ENCODE measurements around the gene ENTREP1.

ENTREP1 gene

DNA sequence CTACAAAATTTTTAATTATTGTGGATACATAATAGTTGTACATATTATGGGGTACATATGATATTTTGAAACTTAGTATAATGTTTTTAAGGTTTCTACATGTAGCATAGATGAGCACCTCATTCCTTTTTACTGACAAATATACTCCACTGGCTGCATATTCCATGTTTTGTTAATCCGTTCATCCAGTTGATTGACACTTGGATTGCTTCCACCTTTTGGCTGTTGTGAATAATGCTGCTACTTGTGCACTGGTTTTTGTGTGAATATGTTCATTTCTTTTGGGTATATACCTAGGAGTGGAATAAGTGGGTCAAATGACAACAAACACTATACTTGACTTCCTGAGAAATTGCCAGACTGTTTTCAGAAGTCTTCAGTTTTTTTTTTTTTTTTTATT, 2.8 kb upstream of the ENTREP1 start:
- DNase-seq, result no peak

DNA sequence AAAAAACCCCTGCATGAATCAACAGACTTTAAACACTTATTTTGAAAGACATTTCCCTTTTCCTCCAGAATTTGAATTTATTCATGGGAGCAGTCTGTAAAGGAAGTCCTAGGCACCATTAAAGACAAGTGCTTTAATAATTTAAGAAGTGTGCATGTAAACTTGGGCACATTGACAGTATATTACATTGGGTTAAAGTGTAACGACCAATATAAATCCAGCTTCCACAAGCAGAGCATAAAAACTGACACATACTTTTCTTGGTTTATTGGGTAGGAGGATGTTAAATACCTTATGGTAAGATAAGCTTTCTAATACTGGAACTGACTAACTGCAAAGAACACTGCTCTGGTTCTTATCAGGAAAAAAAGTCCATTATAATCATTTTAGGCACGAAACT, 1.2 kb upstream of the ENTREP1 start:
- no peak for DNase-seq

DNA sequence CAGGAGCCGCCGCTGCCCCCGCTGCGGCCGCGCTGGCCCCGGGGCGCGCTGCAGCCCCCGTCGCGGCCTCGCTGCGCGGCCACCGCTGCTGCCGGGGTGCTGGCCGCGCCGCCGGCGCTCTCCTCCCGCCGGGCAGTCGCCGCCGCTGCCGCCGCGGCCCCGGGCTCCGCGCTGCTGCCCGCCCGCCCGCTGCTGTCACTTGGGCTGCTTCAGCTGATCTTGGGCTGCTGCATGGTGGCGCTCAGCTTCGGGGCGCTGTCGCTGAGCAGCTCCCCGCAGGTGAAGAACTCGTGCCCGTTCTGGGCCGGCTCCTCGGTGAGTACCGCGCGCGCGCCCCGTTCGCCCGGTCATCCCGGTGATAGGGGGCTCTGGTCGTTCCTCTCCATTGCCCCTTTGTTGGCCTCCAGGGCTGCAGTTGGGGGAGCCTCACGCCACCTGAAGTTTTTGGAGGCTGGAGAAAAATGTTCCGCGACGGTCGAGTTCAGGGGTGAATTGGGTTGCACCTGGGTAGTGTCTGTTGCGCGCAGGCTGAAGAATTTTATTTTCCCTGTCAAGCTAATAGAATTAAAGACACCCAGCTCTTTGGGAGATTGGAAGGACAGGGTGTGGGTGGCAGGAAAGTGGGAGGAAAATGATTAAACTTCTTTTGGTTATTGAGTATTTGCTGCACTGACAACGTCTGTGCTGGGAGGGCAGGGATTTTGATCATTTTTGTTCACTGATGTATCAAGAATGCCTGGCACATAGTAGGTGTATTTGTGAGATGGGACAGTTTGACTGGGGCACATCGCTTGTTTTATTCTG, 596 bp downstream of the ENTREP1 start:
- no peak for DNase-seq

DNA sequence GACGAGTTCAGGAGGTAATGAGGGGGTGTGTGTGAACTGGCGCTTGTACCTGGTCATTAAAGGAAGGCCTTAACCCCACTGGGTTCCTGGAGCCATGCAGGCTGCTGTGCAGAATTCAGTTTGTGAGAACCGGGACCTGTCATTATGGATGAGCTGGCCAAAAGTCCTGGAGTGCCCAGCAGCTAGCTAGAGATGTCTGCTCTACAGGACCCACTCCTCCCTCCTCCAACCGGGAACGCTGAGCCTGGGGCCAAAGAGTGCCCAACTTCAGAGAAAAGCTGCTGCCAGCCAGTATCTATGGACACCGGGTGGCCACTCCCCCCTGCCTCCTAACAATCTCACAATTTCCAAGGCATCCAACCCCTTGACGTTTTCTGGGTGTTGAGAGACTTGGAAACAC, 1.2 kb downstream of the ENTREP1 start:
- no peak for DNase-seq

DNA sequence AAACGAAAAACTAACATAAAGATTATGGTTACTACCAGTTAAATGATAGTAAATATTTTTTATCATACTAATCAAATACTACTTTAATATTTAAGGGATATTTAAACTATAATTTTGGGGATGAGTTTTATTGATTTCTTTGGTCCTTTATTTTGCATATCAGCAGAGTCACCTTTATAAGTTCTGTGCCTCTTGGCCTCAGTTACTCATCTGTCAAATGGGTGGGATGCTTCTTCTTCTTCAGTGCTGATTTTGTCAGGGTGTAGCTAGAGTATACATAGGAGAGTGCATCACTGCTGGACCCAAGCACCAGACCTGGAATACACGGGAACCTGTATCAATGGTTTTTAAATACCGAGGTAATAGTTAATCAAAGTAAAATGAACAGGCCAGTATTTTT, 5.6 kb downstream of the ENTREP1 start:
- DNase-seq, result no peak

DNA sequence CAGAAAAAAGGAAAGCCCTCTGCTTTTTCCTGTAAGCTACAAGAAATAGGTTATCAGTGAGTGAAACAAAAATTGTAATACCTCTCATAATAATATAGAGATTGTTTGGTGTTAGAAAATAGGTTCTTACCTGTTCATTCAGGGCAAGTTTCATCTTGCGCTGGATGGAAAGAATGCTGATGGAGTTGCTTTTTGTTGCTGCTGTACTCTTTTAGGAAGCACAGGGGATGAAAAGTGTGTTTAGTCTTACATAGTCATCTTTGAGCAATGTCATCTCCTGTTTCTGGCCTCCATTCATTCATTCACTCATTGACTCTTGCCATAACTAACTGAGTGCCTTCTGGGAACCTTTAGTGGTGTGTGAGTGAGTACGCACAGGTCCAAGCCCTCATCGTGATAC, 6.4 kb downstream of the ENTREP1 start:
- DNase-seq, result no peak

DNA sequence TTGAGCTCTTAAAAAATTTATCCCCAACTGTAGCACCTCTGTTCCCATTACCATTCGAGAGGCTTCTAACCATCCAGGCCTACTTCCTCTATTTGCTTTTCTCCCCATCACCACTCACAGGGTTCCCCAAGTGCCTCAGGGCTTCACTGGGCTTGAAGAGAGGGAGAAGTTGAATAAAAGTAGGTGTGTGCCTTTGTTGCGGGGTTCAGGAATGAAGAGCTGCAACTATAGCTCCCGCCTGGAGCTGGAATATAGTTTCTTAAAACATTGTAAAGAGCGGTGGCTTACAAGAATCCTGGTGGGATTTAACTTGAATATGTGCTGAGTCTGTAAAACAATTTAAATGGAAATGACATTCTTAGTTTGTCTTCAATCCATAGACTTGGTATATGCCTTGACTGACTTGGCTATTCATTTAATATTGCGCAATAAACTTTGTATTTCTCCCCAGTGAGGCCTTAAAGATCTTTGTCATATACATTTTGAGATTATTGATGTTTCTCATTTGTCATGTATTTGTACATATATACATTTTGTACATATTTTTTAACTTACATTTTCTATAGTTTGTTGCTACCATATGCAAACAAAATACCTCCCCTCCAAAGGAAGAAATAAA, 7.2 kb downstream of the ENTREP1 start:
- DNase-seq, result no peak

DNA sequence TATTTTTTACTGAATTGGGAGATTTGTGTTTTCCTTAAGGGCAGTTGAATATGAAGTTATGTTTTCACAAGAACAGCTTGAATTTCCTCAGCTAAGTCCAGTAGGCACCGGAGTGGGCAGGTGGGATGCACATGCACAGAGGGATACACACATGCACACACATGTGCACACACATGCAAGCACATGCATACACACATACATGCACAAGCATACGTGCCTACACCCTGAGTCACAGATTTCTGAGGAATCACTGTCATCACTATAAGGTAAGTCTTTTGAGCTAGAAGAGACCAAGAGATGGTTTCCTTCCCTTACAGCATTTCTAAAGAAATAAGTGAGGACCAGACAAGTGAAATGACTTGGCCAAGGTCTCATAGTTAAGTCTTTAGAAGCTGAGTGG, 8.7 kb downstream of the ENTREP1 start:
- DNase-seq, result no peak

DNA sequence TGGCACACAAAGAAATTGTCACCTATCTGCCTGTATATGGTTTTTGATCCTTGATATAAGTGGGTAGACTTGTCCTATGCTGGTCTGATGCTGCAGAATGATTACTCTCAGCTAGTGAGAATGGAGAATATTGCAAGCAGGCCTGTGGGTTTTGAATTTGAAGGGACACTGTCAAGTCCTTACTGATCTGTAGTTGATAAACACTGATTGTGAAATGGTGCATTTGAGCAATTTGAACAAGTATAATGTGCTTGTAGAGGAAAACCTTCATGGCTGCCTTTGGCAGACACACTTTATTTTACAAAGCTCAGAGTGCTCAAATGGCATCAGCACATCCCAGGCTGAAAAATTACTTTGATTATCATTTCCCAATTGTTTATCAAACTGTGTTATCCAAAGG, 9.3 kb downstream of the ENTREP1 start:
- no peak for DNase-seq

DNA sequence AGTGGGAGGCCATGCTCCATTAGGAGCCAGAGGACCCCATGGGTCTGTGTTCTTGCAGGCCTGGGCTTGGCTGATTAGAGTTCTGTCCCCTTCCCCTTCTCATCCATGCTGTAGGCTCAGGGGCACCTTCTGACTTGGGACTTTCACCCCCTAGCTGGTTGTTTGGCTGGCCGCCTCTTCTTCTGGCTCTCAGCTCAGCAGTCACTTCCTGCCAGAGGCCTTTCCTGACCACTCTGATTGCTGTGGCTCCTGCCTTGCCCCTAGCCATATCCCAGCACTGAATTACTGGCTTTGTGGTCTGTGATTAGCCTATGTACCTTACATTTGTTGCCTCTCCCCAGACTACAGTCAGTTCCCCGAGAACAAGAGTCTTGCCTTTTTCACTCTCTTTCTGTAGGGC, 14.6 kb downstream of the ENTREP1 start:
- DNase-seq, result no peak

DNA sequence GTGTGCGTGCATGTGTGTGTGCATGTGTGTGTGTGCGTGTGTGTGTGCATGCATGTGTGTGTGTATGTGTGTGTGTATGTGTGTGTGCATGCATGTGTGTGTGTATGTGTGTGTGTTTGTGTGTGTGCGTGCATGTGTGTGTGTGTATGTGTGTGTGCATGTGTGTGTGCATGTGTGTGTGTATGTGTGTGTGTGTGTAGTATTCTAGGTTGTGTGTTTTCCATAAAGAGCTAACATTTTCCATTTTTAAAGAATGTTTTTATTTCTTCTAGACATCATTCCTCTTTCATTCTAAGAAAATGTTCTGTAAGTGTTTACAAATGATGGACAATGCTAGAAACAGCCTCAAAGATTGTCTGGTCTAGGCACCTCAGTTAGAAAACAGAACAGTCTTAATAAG, 15.6 kb downstream of the ENTREP1 start:
- DNase-seq, result no peak

DNA sequence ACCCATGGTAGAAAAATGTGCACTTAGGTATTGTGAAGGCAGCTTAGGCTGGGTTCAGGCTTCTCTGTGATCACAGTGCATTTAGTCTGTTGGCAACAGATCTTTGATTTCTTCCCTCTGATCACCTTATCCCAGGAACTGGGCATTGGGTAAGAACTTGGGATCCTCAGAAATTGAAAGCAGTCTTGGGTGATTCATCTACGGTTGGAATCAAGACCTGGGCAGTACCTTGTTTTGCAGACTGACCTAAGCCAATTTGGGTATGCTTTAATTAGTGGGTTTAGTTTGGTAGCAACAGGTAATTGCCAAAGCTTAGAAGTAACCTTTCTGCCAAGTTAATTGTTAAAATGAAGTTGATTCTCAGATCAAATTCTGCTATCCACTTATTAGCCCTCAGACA, 17.8 kb downstream of the ENTREP1 start:
- DNase-seq, result no peak

DNA sequence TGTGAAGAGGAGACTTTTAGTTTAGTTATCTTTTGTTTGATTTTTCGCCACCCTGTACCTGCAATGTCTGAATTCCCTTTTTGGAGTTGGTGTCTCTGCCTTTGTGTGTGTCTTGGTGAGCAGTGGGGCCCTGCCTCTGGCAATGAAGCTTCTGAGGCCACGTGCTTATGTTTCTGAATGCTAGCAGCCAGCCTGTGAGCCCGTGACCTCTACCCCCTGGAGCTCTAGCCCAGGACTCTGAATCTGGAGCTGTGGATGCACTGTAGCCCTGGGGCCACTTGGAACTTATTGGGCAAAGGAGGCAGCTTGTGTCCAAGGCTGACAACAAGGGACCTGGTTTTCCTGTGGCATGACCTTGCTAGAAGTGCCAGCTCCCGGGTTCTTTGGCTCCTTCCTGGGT, 19.4 kb downstream of the ENTREP1 start:
- no peak for DNase-seq

DNA sequence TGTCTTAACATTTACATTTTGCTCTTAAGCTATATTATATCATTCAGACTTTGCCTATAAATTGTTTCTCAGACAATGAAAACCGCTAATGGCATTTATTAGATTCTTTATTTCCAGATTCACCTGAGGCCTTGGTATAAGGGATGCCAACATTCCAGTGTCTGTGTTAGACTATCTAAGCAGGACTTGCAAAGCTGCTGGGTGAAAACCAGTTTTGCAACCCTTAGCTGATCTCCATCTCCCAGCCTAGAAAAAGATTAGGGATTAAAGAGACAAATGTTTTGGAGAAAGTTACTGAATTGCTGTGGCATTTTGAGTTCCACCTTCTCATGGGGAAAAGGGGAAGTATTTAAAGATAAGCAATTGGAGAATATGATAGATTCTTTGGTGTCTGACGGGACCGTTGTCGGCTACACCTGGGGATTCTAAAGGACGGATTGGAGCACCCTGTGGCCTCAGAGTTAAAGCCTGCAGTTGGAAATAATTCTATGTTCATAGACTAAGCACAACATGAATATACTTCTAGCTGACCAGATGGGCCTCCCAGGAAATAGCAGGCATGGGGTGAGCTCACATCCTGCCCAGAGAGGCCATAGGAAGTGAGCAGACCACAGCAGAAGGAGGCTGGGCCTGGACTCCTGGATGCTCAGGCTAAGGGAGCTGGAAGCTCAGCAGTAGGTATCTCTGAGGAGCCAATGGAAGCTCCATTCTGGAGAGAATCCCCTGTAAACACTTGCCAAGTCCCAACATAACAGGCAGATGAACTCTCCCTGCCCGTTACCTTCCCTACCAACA, 21.8 kb downstream of the ENTREP1 start:
- DNase-seq, result no peak

DNA sequence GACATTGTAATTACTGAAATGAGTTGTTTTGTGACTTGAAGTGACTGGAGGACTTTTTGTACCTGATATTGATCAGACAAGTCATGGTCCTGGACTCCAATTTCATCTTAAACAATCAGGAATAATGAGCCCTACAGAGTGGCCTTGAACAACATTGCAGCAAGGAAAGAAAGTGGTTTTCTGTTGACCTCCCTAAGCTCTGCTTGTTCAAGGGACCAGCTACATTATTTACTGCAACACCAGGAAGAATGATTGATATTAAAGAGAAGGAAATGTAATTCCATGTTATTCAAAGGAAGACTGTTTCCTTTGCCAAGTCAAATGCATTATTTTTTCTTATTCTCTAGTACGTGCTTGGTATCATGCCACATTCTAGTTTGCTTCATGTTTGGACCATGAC, 22.6 kb downstream of the ENTREP1 start:
- DNase-seq, result no peak

DNA sequence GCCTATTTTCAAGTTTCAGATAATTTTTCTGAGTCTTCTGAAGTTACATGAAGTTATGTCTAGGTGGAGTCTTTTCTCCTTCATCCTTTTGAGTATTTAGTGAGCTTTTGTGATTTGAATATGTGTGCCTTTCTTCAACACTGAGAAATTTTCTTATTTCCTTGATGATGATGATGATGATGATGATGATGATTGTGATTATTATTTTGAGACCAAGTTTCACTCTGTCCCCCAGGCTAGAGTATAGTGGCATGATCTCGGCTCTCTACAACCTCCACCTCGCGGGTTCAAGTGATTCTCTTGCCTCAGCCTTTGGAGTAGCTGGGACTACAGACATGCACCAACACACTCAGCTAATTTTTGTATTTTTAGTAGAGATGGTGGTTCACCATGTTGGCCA, 26.2 kb downstream of the ENTREP1 start:
- no peak for DNase-seq

DNA sequence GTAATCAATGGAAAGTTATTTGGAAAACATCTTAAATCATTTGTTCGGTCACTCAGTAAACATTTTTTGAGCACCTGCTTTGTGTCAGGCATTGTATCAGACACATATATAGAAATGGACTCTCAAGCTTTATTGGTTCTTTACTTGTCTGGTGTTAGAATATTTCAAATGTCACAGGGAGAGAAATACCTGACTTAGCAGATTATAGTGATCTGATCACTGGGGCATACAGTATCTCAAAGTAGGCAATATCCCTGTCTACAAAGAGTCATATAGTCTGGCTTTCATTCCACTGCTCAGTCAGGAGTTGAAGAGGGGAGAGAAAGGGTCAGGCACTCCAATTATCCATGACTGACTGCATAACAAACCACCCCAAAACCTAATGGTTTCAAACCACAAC, 30.2 kb downstream of the ENTREP1 start:
- DNase-seq, result no peak

DNA sequence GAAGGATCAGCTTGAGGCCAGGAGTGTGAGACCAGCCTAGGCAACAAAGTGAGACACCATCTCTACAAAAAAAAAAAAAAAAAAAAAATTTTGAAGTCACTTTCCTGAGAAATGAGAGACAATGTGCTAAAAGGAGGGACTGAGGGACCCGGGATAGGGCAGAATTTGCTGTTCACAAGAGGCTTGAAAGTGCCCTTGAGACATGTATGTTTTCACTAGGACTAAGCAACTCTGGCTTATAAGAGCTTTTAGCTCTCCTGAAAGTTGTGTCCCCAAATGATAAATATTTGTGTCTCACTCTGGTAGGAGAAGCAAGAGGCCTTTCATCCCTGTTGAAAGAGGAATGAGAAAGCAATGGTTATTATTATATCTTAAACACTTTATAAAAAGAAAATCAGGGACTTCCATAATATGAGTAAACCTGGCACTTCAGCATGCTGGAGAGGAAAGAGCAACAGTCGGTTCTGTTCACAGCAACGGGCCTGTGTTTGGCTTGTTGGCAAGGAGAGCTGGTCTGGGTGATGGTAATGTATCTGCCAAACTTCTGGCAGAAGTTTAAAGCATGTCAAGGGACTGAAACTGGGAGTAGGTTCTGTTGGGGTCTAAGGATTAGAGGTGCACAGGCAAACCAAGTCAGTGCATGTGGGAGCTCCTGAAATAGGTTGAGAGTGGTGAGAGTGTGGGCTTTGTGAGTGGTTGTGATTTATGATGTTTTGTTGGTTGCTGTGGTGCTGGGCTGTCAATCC, 32.2 kb downstream of the ENTREP1 start:
- DNase-seq, result no peak

DNA sequence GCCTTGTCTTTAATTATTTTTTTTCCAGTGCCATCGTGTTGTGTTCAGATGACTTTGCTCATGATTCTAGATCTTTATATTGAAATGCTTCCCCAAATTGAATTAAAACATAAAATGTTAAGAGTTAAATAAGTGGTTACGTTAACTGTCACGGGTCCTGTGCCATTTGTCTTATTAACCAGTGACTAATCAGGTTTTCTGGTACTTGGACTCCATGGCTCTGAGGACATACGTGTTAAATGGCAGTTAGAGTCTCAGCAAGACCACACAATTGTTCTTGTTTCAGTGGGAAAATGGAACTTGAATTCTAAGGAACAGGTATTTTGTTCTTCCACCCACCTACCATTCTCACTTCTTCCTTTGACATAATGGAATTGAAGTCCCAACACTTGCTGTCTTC, 32.8 kb downstream of the ENTREP1 start:
- no peak for DNase-seq

DNA sequence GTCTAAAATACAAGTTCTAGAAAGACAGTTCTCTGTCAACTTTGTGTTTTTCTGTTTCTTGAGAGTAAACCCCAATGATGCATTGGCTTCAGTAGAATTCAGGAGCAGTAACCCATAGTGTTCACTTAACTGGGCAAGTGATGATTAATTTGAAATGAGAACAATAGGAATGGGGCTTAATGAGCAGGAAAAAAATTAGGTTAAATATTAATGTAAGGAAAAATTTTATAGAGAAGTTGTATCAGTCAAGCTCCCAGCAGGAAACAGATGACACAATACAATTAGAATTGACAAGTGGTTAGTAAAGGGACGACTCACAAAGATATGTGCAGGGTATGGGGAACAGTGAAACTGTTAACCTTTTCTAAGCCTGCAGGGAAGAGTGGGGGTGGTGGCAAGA, 38.2 kb downstream of the ENTREP1 start:
- no peak for DNase-seq

DNA sequence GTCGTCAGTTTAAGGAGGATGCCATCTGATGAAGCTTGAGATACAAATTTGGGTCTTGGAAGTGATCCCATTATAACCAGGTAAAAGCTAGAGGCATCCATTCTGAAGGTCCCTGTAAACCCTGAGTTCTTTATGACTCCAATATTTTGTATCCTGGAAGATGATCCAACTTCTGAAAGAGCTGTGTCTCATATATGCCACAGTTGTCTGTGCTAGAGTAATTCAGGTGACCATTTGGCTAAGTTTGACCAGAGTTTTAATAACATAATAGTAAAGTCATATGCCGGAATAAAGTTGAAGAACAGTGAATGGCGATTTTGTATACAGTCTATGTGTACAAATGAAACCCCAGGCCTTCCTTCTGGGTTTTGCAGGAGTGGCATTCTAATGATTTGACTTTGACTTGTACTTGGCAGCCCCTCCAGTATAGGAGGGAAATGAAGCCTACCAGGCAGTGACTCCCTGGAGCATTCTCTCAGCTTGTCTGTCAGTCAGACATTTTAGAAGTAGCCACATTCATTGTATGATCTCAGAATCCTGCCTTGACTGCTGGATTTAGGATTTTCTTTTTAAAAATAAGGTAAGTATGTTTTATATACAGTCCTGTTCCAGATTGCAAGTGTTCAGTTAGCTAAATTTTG, 39.6 kb downstream of the ENTREP1 start:
- DNase-seq, result no peak

DNA sequence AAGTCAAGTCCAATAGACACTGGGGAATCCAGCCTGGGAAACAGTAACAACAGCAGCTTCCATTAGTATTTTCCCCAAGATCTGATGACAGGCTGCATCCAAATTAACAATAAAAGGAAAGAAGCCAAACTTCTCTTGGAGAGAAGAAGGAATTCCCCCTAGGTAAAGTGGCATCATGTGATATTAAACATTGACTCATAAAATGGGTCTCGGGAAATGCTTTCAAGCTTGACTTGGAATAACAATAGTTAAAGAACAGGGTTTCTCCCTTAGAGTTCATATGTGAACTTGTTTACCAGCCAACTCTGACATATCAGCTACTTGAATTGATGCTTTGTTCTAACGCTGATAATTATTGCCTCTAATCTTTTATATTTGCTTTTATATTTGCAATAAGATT, 45.4 kb downstream of the ENTREP1 start:
- no peak for DNase-seq

DNA sequence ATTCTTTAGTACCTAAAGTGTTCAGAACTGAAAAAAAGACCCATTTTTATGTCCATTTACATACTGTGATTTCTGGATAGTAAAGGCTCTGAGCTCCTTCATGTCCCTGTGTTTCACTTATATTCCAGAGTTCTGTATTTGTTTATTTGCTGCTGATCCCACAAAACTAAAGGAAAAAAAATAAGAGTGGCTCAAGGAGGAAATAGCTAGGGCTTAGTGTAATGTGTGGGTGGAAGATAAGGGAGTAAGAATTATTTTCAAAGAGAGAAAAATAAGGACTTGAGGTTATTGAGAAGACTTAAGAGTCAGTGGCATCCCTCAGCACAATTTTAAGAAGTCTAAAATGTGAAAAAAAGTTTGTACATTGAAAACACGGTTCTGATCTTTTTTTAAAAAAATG, 46.0 kb downstream of the ENTREP1 start:
- no peak for DNase-seq

All from CD4-positive, alpha-beta T cell treated with Interleukin-10 for 1 hour (primary cell).